Measurements from ENCODE around the gene NR5A1.
A peak's percentile ranks its signal among the peaks of the same experiment; 100 is the strongest.

The NR5A1 gene

DNA sequence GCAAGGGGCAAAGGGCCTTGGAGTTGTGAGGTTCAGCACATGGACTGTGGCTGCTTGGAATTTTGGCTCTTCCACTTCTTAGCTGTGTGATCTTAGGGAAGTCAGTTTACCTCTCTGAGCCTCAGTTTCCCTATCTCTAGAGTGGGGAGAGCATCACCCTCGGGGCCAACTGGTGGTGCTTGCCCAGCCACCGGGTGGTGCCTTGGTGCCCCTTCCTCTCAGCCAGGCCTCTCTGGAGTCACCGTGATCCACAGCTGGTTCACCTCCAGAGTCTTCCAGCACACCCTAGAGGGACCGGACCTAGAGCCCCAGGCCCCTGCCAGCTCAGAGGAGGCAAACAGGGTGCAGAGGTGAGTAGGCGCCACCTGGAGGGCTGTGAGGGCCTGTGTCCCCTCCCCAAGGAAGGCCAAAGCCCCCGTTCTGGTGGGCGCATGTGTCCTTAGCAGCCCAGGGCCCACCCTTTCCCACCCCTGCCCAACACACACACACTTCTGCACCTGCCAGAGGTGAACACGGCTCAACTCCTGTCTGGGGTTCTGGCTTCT, 49.2 kb downstream of the NR5A1 start:
- no peak for DNase-seq (ENCODE audit: low read depth)

DNA sequence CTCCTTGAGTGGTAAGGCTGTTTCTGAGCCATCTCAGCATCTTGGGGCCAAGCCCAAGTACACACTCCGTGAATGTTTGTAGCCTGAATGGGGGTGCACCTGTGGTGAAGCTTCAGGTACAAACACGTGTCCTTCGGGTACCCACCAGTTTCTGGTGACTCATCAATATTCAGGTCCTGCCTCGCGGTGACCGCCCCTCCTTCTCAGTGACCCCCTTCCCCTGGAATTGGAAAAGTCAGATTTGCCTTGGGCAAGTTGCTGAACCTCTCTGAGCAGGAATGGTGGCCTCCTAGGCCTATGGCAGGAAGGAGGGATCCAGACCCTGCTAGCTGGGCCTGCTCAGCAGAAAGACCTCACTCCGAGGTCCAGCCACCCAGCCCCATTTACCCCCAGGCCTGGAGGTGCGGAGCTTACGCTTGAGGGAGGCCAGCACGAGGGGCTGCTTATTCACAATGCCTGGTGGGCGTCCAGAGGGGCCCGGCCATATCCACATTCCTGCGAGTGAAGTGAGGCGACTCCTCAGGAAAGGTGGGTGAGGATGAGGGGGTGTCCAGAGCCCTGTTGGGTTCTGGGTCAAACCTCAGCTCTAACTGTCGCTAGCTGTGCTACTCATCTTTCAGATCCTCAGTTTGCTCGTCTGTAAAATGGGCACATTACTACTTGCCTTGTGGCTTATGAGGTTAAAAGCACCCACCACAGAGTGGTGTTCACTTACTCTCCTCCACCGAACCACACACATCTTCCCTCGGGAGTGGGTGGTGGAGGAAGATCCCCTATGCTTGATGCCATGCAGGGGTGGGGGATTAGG, 49.9 kb downstream of the NR5A1 start:
- DNase-seq (ENCODE audit: low read depth) = no peak

- DNase-seq (ENCODE audit: low read depth) = no peak
Measured at GRCh38 chr9:124456341-124457078, 50.7 kb downstream of the NR5A1 start.

DNA sequence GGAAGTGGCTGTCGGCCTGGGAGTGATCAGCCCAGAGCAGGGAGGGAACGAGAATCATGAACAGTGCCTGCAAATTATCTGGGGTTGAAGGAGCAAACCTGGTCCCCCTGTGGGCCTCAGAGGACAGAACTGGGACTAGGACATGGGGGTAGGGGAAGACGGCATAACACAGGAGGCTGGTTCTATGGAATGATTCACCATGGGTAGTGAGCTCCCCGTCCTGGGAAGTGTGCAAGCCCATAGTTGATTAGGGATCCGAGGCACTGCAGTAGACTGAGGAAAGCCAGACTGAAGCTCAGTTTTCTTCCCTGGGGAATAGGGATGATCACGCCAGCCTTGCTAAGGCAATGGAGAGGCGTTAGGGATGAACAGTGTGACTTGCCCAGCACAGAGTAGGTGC, 51.4 kb downstream of the NR5A1 start:
- DNase-seq (ENCODE audit: low read depth) = no peak

GRCh38 chr9:124454791-124455443, 52.3 kb downstream of the NR5A1 start:
- no peak for DNase-seq (ENCODE audit: low read depth)

- DNase-seq (ENCODE audit: low read depth) = no peak
Measured at GRCh38 chr9:124454296-124454695, 52.9 kb downstream of the NR5A1 start.

DNA sequence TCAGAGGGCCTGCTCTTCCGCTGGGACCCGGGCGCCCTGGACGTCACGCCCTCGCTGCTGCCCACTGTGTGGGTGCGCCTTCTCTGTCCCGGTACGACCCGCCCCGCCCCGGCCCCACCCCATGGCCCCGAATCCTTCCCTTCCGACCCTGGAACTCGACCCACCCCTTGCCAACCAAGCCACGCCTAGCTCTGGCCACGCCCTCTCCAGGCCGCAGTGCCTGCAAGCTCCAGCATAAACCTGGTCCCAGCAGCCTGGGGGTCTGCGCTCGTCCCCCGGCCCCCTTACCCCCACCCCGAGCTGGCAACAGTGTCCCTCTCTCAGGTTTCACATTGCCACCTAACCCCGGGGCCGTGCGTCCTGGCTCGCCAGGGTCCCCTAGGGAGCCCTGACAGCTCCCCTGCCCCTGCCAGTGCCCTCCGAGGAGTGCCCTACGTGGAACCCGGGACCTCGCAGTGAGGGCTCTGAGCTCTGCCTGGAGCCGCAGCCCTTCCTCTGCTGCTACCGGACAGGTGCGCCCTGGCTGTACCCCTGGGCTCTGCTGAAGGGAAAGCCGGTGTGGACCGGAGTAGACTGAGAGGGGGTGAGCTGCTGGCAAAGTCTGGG, 53.5 kb downstream of the NR5A1 start:
- peak; percentile 66 for DNase-seq (ENCODE audit: low read depth)

- no peak for DNase-seq (ENCODE audit: low read depth)
Measured at GRCh38 chr9:124452841-124453585, 54.2 kb downstream of the NR5A1 start.

- DNase-seq (ENCODE audit: low read depth) = no peak
Measured at GRCh38 chr9:124452326-124452725, 54.9 kb downstream of the NR5A1 start.

GRCh38 chr9:124450931-124451661, 56.1 kb downstream of the NR5A1 start:
- no peak for DNase-seq (ENCODE audit: low read depth)

DNA sequence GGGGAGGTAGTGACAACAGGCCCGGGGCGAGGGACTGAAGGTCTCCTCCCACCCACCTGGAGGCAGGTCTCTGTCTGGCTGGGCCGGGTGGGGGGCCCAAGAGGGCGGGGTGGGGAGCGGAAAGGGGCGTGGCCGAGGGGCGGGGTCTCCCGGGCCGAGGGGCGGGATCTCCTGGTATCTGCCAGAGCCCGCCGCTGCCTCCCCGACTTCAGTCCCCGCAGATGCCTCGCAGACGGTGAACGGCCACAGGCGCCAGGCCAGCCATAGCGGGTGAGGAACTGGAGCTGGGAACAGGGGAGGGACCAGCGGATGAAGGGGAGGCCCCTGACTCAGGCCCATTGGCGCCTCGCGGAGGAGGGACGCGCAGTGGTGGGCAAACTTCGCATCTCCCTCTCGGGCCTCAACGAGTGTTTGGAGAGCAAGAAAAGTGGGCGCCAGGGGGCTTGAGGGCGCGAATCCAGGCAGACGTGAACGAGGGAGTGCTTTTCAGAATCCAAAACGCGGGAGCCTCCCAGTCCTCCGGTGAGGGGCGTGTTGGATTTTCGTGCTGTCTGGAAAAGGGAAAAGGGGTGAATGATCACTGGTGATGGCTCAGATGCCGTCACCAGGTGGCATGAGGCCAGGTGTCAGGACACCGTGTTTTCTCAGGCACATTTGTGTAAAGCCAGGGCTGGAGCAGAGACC, 56.8 kb downstream of the NR5A1 start, which contains the start of gene ADGRD2:
TSS of gene ADGRD2 (plus strand) at position 211 of the 684 bp plus-strand sequence. CDS start 1,216 bp downstream, outside the sequence.
- DNase-seq (ENCODE audit: low read depth) = no peak

GRCh38 chr9:124449381-124450151, 57.6 kb downstream of the NR5A1 start:
- no peak for DNase-seq (ENCODE audit: low read depth)

- no peak for DNase-seq (ENCODE audit: low read depth)
Measured at GRCh38 chr9:124448019-124448418, 59.2 kb downstream of the NR5A1 start.

- DNase-seq (ENCODE audit: low read depth) = no peak
Measured at GRCh38 chr9:124447297-124447661, 59.9 kb downstream of the NR5A1 start.

- no peak for DNase-seq (ENCODE audit: low read depth)
Measured at GRCh38 chr9:124444166-124444565, 63.0 kb downstream of the NR5A1 start.

GRCh38 chr9:124443625-124444024, 63.6 kb downstream of the NR5A1 start:
- DNase-seq (ENCODE audit: low read depth) = no peak

DNA sequence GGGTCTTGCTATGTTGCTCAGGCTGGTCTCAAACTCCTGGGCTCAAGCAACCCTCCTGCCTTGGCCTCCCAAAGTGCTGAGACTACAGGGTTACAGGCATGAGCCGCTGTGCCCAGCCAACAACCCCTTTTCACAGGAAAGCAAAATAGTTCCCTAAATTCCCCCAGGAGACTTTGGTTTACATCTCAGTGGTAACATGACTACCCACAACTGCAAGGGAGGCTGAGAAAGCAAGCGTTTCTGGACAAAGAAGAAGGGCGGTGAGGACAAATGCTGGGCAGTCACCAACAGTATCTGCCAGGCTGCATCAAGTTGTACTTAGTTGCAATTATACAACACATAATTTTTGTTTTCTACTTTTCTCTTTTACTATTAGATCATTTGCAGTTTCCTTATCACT, 64.4 kb downstream of the NR5A1 start:
- DNase-seq (ENCODE audit: low read depth) = no peak

DNA sequence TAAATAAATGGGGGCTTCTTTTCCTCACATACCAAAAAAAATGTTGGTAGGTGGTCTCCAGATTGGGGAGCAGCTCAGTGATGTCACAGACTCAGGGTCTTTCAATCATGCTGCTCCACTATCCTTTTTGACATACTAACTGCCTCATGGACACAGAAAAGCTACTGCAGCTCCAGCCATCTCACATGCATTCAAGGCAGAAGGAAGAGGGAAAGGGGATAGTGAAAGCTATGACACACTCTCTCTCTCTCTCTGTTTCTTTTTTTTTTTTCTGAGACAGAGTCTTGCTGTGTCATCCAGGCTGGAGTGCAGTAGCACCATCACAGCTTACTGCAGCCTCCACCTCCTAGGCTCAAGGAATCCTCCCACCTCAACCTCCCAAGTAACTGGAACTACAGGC, 64.8 kb downstream of the NR5A1 start:
- no peak for DNase-seq (ENCODE audit: low read depth)

- no peak for DNase-seq (ENCODE audit: low read depth)
Measured at GRCh38 chr9:124441291-124441690, 65.9 kb downstream of the NR5A1 start.
